ENCODE measurements around the gene DECR2. TPM values are rescaled to one million over a fixed set of nuclear protein-coding genes. Genes with fewer than 3 reads are reported as not detected.
A peak's percentile ranks its signal among the peaks of the same experiment; 100 is the strongest.

The DECR2 gene
- total and polyA plus RNA-seq, 11 donors = 6.9 to 20.6 (median 12.2) TPM

- DNase-seq (no peak), ATAC-seq (no peak)
- Histone ChIP-seq H3K4me1 (peaks cover 0 to 41% (median 17%) of the 10 kb centered on the region in 12 donors), H3K27me3 (no peaks in the 10 kb centered on the region), H3K9me3 (no peaks in the 10 kb centered on the region), H3K36me3 (peaks cover 0 to 5% (median 0%) of the 10 kb centered on the region in 9 donors), H3K27ac (no peak overlapping the region), H3K4me3 (no peak overlapping the region)
- WGBS, 4 donors = 54 to 88% (median 84%) methylated on average over 4 to 22 of the region's 22 CpGs
- TF ChIP-seq POLR2A (IDR thresholded peaks at IDR 0.05) (no peak), CTCF (IDR thresholded peaks at IDR 0.05) (no peak)
- intact Hi-C loops (cut with DNase I) = loop anchor here in 3 of 10 donors (10.0 kb wide), 2 partner anchors 85 to 265 kb away; partner anchors contain the start of gene RHOT2 (in 2 of the 3)
Observed at GRCh38 chr16:399340-400019, 2.2 kb upstream of the DECR2 start.

GRCh38 chr16:400061-400591 is 1.6 kb upstream of the DECR2 start:
- TF ChIP-seq POLR2A (IDR thresholded peaks at IDR 0.05) (no peak), CTCF (IDR thresholded peaks at IDR 0.05) (no peak)
- Histone ChIP-seq H3K9me3 (no peaks in the 10 kb centered on the region), H3K27me3 (no peaks in the 10 kb centered on the region), H3K4me3 (peak overlapping the region in 4 of 12 donors; percentile 69 to 98 (median 84)), H3K27ac (peak overlapping the region in 2 of 12 donors; percentile 93 to 95), H3K36me3 (peaks cover 0 to 5% (median 0%) of the 10 kb centered on the region in 9 donors), H3K4me1 (peaks cover 0 to 41% (median 17%) of the 10 kb centered on the region in 12 donors)
- intact Hi-C loops (cut with DNase I) = no loop called here
- 63 to 85% (median 70%) methylated on average over 4 to 10 of the region's 10 CpGs for WGBS, 4 donors
- DNase-seq = peak in 1 of 5 donors; percentile 13
- ATAC-seq = no peak

- DNase-seq = no peak
- intact Hi-C loops (cut with DNase I) = no loop called here
- peaks cover 0 to 5% (median 0%) of the 10 kb centered on the region in 9 donors for H3K36me3 ChIP-seq
- H3K4me3 ChIP-seq = no peak overlapping the region
- no peaks in the 10 kb centered on the region for H3K9me3 ChIP-seq
- WGBS, 4 donors = 87 to 94% (median 91%) methylated on average over 10 to 12 of the region's 12 CpGs
- no peaks in the 10 kb centered on the region for H3K27me3 ChIP-seq
- TF ChIP-seq CTCF (IDR thresholded peaks at IDR 0.05) (no peak), POLR2A (IDR thresholded peaks at IDR 0.05) (no peak)
- peaks cover 0 to 22% (median 8%) of the 10 kb centered on the region in 12 donors for H3K4me1 ChIP-seq
- no peak for ATAC-seq
- H3K27ac ChIP-seq = no peak overlapping the region
Observed at GRCh38 chr16:404971-405486, 3.3 kb downstream of the DECR2 start.
